ENCODE measurements around the gene GLRX3. TPM values are rescaled to one million over a fixed set of nuclear protein-coding genes. Genes with fewer than 3 reads are reported as not detected.

Gene GLRX3
- total and polyA plus RNA-seq, 4 experiments from 2014 or later, result 39.3 to 116 (median 59.8) TPM

GRCh38 chr10:130181858-130182257 is 45.7 kb downstream of the GLRX3 start:
- H3K4me3 ChIP-seq (ENCODE audit: low read length in 2 of 2), result no peak overlapping the region
- Mint-ChIP-seq H3K27ac (peak overlapping the region in 2 of 7 donors; percentile 19 to 41), H3K4me3 (no peak overlapping the region), H3K9me3 (no peaks in the 10 kb centered on the region), H3K36me3 (peaks cover 22 to 68% of the 10 kb centered on the region in 2 donors), H3K27me3 (no peaks in the 10 kb centered on the region), H3K4me1 (peaks cover 5 to 11% (median 7%) of the 10 kb centered on the region in 4 donors)
- H3K36me3 ChIP-seq (ENCODE audit: insufficient read depth, low read length), result peaks cover 36% of the 10 kb centered on the region
- H3K27ac ChIP-seq (ENCODE audit: low read depth, low read length), result no peak overlapping the region
- no peaks in the 10 kb centered on the region for H3K9me3 ChIP-seq (ENCODE audit: control insufficient read depth in 1 of 2, low read length in 2 of 2)
- intact Hi-C loops (cut with micrococcal nuclease), result no loop called here
- H3K27me3 ChIP-seq (ENCODE audit: insufficient read depth, low read length), result no peaks in the 10 kb centered on the region
- ChIA-PET POLR2A (ENCODE audit: partially characterized antibody) (no interaction called here), CTCF (ENCODE audit: partially characterized antibody) (no interaction called here)
- H3K4me1 ChIP-seq (ENCODE audit: insufficient read depth, low read length), result no peaks in the 10 kb centered on the region
- no peak for DNase-seq

GRCh38 chr10:130185591-130185990 is 49.4 kb downstream of the GLRX3 start:
- peak overlapping the region in 1 of 7 donors; percentile 48 for H3K27ac Mint-ChIP-seq
- DNase-seq, result no peak
- Histone ChIP-seq H3K9me3 (ENCODE audit: control insufficient read depth in 1 of 2, low read length in 2 of 2) (no peaks in the 10 kb centered on the region), H3K4me3 (ENCODE audit: low read length in 2 of 2) (no peak overlapping the region), H3K27me3 (ENCODE audit: insufficient read depth, low read length) (no peaks in the 10 kb centered on the region), H3K27ac (ENCODE audit: low read depth, low read length) (no peak overlapping the region), H3K4me1 (ENCODE audit: insufficient read depth, low read length) (no peaks in the 10 kb centered on the region), H3K36me3 (ENCODE audit: insufficient read depth, low read length) (peaks cover 32% of the 10 kb centered on the region)
- H3K36me3 Mint-ChIP-seq, result peaks cover 19 to 53% of the 10 kb centered on the region in 2 donors
- H3K9me3 Mint-ChIP-seq, result no peaks in the 10 kb centered on the region
- CTCF ChIA-PET (ENCODE audit: partially characterized antibody), result interaction anchor here (0.7 to 1.2 kb wide), 3 partner anchors 57 to 297 kb away, joined by 3 to 4 read pairs (median 4); no protein-coding TSS in a partner anchor
- intact Hi-C loops (cut with micrococcal nuclease), result no loop called here
- POLR2A ChIA-PET (ENCODE audit: partially characterized antibody), result no interaction called here
- H3K27me3 Mint-ChIP-seq, result no peaks in the 10 kb centered on the region
- H3K4me3 Mint-ChIP-seq, result no peak overlapping the region
- H3K4me1 Mint-ChIP-seq, result peaks cover under 1 to 2% (median 1%) of the 10 kb centered on the region in 4 donors

- intact Hi-C loops (cut with micrococcal nuclease), result no loop called here
- Histone ChIP-seq H3K4me1 (ENCODE audit: insufficient read depth, low read length) (no peaks in the 10 kb centered on the region), H3K4me3 (ENCODE audit: low read length in 2 of 2) (no peak overlapping the region), H3K36me3 (ENCODE audit: insufficient read depth, low read length) (peaks cover 12% of the 10 kb centered on the region), H3K27ac (ENCODE audit: low read depth, low read length) (no peak overlapping the region), H3K9me3 (ENCODE audit: control insufficient read depth in 1 of 2, low read length in 2 of 2) (no peaks in the 10 kb centered on the region), H3K27me3 (ENCODE audit: insufficient read depth, low read length) (no peaks in the 10 kb centered on the region)
- Mint-ChIP-seq H3K36me3 (peaks cover 15 to 28% of the 10 kb centered on the region in 2 donors), H3K9me3 (no peaks in the 10 kb centered on the region), H3K4me1 (peaks cover 2 to 11% (median 6%) of the 10 kb centered on the region in 4 donors), H3K4me3 (peak overlapping the region in 2 of 8 donors; percentile 56 to 73), H3K27ac (peak overlapping the region in 1 of 7 donors; percentile 67), H3K27me3 (peaks cover 0 to 1% of the 10 kb centered on the region in 2 donors)
- POLR2A ChIA-PET (ENCODE audit: partially characterized antibody), result no interaction called here
- no peak for DNase-seq
- CTCF ChIA-PET (ENCODE audit: partially characterized antibody), result interaction anchor here (1.2 to 1.8 kb wide), 6 partner anchors 9 to 51 kb away, joined by 3 to 11 read pairs (median 4); no protein-coding TSS in a partner anchor
These were observed 52.3 kb downstream of the GLRX3 start for GRCh38 chr10:130188195-130189175.

GRCh38 chr10:130189608-130190054 is 53.4 kb downstream of the GLRX3 start:
- H3K27me3 Mint-ChIP-seq, result peaks cover 0 to 1% of the 10 kb centered on the region in 2 donors
- peaks cover 11 to 19% of the 10 kb centered on the region in 2 donors for H3K36me3 Mint-ChIP-seq
- Histone ChIP-seq H3K4me3 (ENCODE audit: low read length in 2 of 2) (no peak overlapping the region), H3K27me3 (ENCODE audit: insufficient read depth, low read length) (no peaks in the 10 kb centered on the region), H3K9me3 (ENCODE audit: control insufficient read depth in 1 of 2, low read length in 2 of 2) (no peaks in the 10 kb centered on the region), H3K36me3 (ENCODE audit: insufficient read depth, low read length) (peaks cover 6% of the 10 kb centered on the region), H3K27ac (ENCODE audit: low read depth, low read length) (no peak overlapping the region), H3K4me1 (ENCODE audit: insufficient read depth, low read length) (no peaks in the 10 kb centered on the region)
- ChIA-PET POLR2A (ENCODE audit: partially characterized antibody) (no interaction called here), CTCF (ENCODE audit: partially characterized antibody) (interaction anchor here (1.2 to 1.8 kb wide), 5 partner anchors 10 to 52 kb away, joined by 4 to 11 read pairs (median 4); no protein-coding TSS in a partner anchor)
- H3K4me1 Mint-ChIP-seq, result peaks cover 2 to 11% (median 6%) of the 10 kb centered on the region in 4 donors
- H3K4me3 Mint-ChIP-seq, result peak overlapping the region in 1 of 8 donors; percentile 72
- H3K9me3 Mint-ChIP-seq, result no peaks in the 10 kb centered on the region
- no peak for DNase-seq
- intact Hi-C loops (cut with micrococcal nuclease), result loop anchor here (5.0 kb wide), 1 partner anchor 77 kb away; the partner anchor contains the start of gene C10orf143
- no peak overlapping the region for H3K27ac Mint-ChIP-seq

- H3K36me3 Mint-ChIP-seq, result peaks cover 8 to 14% of the 10 kb centered on the region in 2 donors
- H3K27ac Mint-ChIP-seq, result no peak overlapping the region
- peaks cover 0 to 1% of the 10 kb centered on the region in 2 donors for H3K27me3 Mint-ChIP-seq
- ChIA-PET POLR2A (ENCODE audit: partially characterized antibody) (interaction anchor here (1.4 kb wide), 1 partner anchor 80 kb away, joined by 7 read pairs; the partner anchor contains the start of gene C10orf143), CTCF (ENCODE audit: partially characterized antibody) (interaction anchor here (1.1 to 1.8 kb wide), 8 partner anchors 11 to 52 kb away, joined by 3 to 11 read pairs (median 4); no protein-coding TSS in a partner anchor)
- Histone ChIP-seq H3K36me3 (ENCODE audit: insufficient read depth, low read length) (peaks cover 2% of the 10 kb centered on the region), H3K4me1 (ENCODE audit: insufficient read depth, low read length) (no peaks in the 10 kb centered on the region), H3K9me3 (ENCODE audit: control insufficient read depth in 1 of 2, low read length in 2 of 2) (no peaks in the 10 kb centered on the region), H3K27ac (ENCODE audit: low read depth, low read length) (no peak overlapping the region), H3K4me3 (ENCODE audit: low read length in 2 of 2) (peak overlapping the region in 1 of 2 donors; percentile 41), H3K27me3 (ENCODE audit: insufficient read depth, low read length) (no peaks in the 10 kb centered on the region)
- intact Hi-C loops (cut with micrococcal nuclease), result loop anchor here (5.0 kb wide), 1 partner anchor 78 kb away; the partner anchor contains the start of gene C10orf143
- peak; percentile 85 to 91 (median 86) for DNase-seq
- H3K4me1 Mint-ChIP-seq, result peaks cover 2 to 11% (median 6%) of the 10 kb centered on the region in 4 donors
- no peaks in the 10 kb centered on the region for H3K9me3 Mint-ChIP-seq
- H3K4me3 Mint-ChIP-seq, result no peak overlapping the region
These were observed 54.0 kb downstream of the GLRX3 start for GRCh38 chr10:130190055-130190736.

GRCh38 chr10:130190737-130191115 is 54.5 kb downstream of the GLRX3 start:
- Mint-ChIP-seq H3K4me3 (peak overlapping the region in 3 of 8 donors; percentile 38 to 58 (median 54)), H3K4me1 (peaks cover 2 to 11% (median 6%) of the 10 kb centered on the region in 4 donors), H3K9me3 (no peaks in the 10 kb centered on the region), H3K27ac (no peak overlapping the region), H3K36me3 (peaks cover 3 to 8% of the 10 kb centered on the region in 2 donors), H3K27me3 (peaks cover 0 to 1% of the 10 kb centered on the region in 2 donors)
- POLR2A ChIA-PET (ENCODE audit: partially characterized antibody), result interaction anchor here (1.4 kb wide), 1 partner anchor 80 kb away, joined by 7 read pairs; the partner anchor contains the start of gene C10orf143
- DNase-seq, result peak in 1 of 5 donors; percentile 8
- Histone ChIP-seq H3K27ac (ENCODE audit: low read depth, low read length) (no peak overlapping the region), H3K9me3 (ENCODE audit: control insufficient read depth in 1 of 2, low read length in 2 of 2) (no peaks in the 10 kb centered on the region), H3K4me1 (ENCODE audit: insufficient read depth, low read length) (no peaks in the 10 kb centered on the region), H3K36me3 (ENCODE audit: insufficient read depth, low read length) (no peaks in the 10 kb centered on the region), H3K27me3 (ENCODE audit: insufficient read depth, low read length) (no peaks in the 10 kb centered on the region), H3K4me3 (ENCODE audit: low read length in 2 of 2) (peak overlapping the region in 1 of 2 donors; percentile 41)
- CTCF ChIA-PET (ENCODE audit: partially characterized antibody), result interaction anchor here (1.1 to 1.8 kb wide), 4 partner anchors 11 to 47 kb away, joined by 3 read pairs; no protein-coding TSS in a partner anchor
- intact Hi-C loops (cut with micrococcal nuclease), result loop anchor here (5.0 kb wide), 1 partner anchor 78 kb away; the partner anchor contains the start of gene C10orf143
